Activated T-helper 17 cell treated with anti-CD3 and anti-CD28 coated beads, Interleukin-2, amount 50 U/mL, for 72 hours (primary cell): Measurements from ENCODE around the gene TNFSF8. TPM values are rescaled to one million over a fixed set of nuclear protein-coding genes. Genes with fewer than 3 reads are reported as not detected.

Experiments used
- ATAC-seq: fragments of 150-1000 bp; cut with Tn5 transposase; replicated peaks from 2 replicates; pipeline ENCODE4 v1.10.0; 2021; ENCODE audit warnings: mild to moderate bottlenecking, moderate library complexity
- H3K27ac Mint-ChIP-seq: one replicate; pipeline ENCODE4 v1.8.0; 2022; ENCODE audit warnings: mixed read lengths
- H3K27me3 Mint-ChIP-seq: one replicate; pipeline ENCODE4 v1.8.0; 2022; ENCODE audit warnings: mixed read lengths
- H3K36me3 Mint-ChIP-seq: one replicate; pipeline ENCODE4 v1.8.0; 2022; ENCODE audit warnings: low read depth, mild to moderate bottlenecking, mixed read lengths
- H3K4me1 Mint-ChIP-seq: one replicate; pipeline ENCODE4 v1.8.0; 2022; ENCODE audit warnings: mixed read lengths
- H3K4me3 Mint-ChIP-seq: one replicate; pipeline ENCODE4 v1.8.0; 2022; ENCODE audit warnings: mild to moderate bottlenecking, mixed read lengths
- H3K9me3 Mint-ChIP-seq: one replicate; pipeline ENCODE4 v1.8.0; 2022; ENCODE audit warnings: mixed read lengths
- total RNA-seq, 2 donors: library from RNA; stranded (reverse); gene quantifications; one replicate each; pipeline ENCODE4 v1.2.3, GENCODE V29; 2022

TNFSF8 gene
- total RNA-seq, 2 donors from 2014 or later: 17.2 to 20.1 TPM

DNA sequence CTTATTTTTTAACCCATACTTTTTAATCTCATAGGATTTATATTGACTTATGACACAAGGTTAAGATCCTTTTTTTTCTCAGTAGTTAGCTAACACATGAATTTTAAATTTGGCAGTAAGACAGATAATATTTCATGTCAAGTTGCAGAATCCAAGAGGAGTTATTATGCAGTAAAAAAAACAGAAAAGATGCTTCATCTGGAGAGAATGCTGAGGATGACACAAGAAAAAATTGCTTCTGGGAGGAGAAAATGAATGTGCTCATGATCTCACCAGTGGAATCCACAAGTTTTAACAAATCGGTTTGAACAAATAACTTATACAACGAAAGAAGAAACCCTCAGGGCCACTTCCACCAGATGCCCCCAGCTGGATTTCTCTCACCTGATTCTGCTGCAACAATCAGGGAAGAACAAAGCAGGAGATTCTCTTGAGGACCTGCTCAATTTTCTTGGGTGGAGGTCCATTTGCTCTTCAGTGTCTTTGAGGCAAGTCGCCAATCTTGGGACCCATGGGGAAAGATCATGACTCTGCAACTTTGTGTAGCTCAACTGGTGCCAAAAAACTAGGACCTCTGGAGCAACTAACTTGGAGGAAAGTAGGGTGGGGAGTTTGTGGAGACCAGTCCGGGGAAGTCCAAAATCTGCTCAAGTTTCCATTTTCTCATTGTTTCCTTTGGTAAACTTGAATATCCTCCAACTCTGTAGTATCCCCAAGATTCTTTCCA lies 74.0 kb downstream of the TNFSF8 start:
- Mint-ChIP-seq H3K9me3 (peaks cover 3% of the 10 kb centered on the region), H3K27ac (no peak overlapping the region), H3K36me3 (no peaks in the 10 kb centered on the region), H3K27me3 (no peaks in the 10 kb centered on the region), H3K4me3 (no peak overlapping the region), H3K4me1 (peaks cover 6% of the 10 kb centered on the region)
- no peak for ATAC-seq

GRCh38 chr9:114855488-114855887 lies 74.9 kb downstream of the TNFSF8 start:
- no peaks in the 10 kb centered on the region for H3K36me3 Mint-ChIP-seq
- H3K4me1 Mint-ChIP-seq: peaks cover 14% of the 10 kb centered on the region
- peaks cover 8% of the 10 kb centered on the region for H3K9me3 Mint-ChIP-seq
- ATAC-seq: no peak
- no peak overlapping the region for H3K4me3 Mint-ChIP-seq
- H3K27me3 Mint-ChIP-seq: no peaks in the 10 kb centered on the region
- no peak overlapping the region for H3K27ac Mint-ChIP-seq

- H3K27ac Mint-ChIP-seq: no peak overlapping the region
- no peaks in the 10 kb centered on the region for H3K27me3 Mint-ChIP-seq
- H3K9me3 Mint-ChIP-seq: peaks cover 8% of the 10 kb centered on the region
- H3K4me1 Mint-ChIP-seq: peaks cover 10% of the 10 kb centered on the region
- H3K36me3 Mint-ChIP-seq: no peaks in the 10 kb centered on the region
- no peak for ATAC-seq
- no peak overlapping the region for H3K4me3 Mint-ChIP-seq
Measured at GRCh38 chr9:114854736-114855355, 75.5 kb downstream of the TNFSF8 start.

- peaks cover 10% of the 10 kb centered on the region for H3K4me1 Mint-ChIP-seq
- H3K27me3 Mint-ChIP-seq: no peaks in the 10 kb centered on the region
- ATAC-seq: no peak
- H3K4me3 Mint-ChIP-seq: no peak overlapping the region
- H3K9me3 Mint-ChIP-seq: peaks cover 4% of the 10 kb centered on the region
- H3K36me3 Mint-ChIP-seq: no peaks in the 10 kb centered on the region
- H3K27ac Mint-ChIP-seq: no peak overlapping the region
Measured at GRCh38 chr9:114853071-114853855, 77.1 kb downstream of the TNFSF8 start.

- peaks cover 10% of the 10 kb centered on the region for H3K4me1 Mint-ChIP-seq
- no peaks in the 10 kb centered on the region for H3K27me3 Mint-ChIP-seq
- no peak for ATAC-seq
- no peak overlapping the region for H3K27ac Mint-ChIP-seq
- no peak overlapping the region for H3K4me3 Mint-ChIP-seq
- no peaks in the 10 kb centered on the region for H3K36me3 Mint-ChIP-seq
- peaks cover 4% of the 10 kb centered on the region for H3K9me3 Mint-ChIP-seq
Measured at GRCh38 chr9:114852050-114852594, 78.3 kb downstream of the TNFSF8 start.

DNA sequence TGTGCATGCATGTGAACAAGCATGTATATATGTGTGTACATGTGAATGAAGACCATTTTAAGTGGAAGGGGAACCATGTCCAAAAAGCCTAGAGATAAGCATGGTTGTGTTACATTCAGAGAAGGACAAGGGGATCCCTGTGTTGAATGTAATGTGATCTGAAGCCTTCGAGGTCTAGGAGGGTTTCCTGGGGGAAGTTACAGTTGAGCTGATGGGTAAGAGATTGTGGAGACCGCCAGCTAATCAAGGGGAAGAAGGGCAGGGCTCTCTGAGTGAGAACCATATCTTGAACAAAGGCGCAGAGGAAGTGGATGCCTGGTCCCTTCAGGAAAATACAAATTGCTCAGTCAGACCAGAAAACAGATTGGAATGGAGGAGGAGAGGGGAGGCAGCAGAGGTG lies 79.1 kb downstream of the TNFSF8 start:
- Mint-ChIP-seq H3K27me3 (no peaks in the 10 kb centered on the region), H3K9me3 (peaks cover 4% of the 10 kb centered on the region), H3K36me3 (no peaks in the 10 kb centered on the region), H3K4me3 (no peak overlapping the region), H3K27ac (peak overlapping the region; percentile 40), H3K4me1 (peaks cover 10% of the 10 kb centered on the region)
- ATAC-seq: peak; percentile 12

Other genes with a start within 250 kb of the TNFSF8 start
- under 1 TPM; 0.42 to 0.67 TPM for gene TEX48, start 248.4 kb downstream of the TNFSF8 start, total RNA-seq
- gene TNFSF15, start 124.6 kb downstream of the TNFSF8 start, total RNA-seq: under 1 TPM in 1 of 2 donors, not detected in 1; 0.13 TPM
- not detected for gene TNC, start 187.6 kb upstream of the TNFSF8 start, total RNA-seq